Measurements from ENCODE around the gene PDIA5. TPM values are rescaled to one million over a fixed set of nuclear protein-coding genes. Genes with fewer than 3 reads are reported as not detected.

PDIA5 gene
- total RNA-seq, 4 donors from 2014 or later = 12.0 to 21.0 (median 15.8) TPM

- no peak for TF ChIP-seq CTCF (IDR thresholded peaks at IDR 0.05)
- ATAC-seq (ENCODE audit: low FRiP score) (no peak), DNase-seq (ENCODE audit: low spot score) (no peak)
These were observed 90.9 kb downstream of the PDIA5 start for GRCh38 chr3:123157598-123158287.

DNA sequence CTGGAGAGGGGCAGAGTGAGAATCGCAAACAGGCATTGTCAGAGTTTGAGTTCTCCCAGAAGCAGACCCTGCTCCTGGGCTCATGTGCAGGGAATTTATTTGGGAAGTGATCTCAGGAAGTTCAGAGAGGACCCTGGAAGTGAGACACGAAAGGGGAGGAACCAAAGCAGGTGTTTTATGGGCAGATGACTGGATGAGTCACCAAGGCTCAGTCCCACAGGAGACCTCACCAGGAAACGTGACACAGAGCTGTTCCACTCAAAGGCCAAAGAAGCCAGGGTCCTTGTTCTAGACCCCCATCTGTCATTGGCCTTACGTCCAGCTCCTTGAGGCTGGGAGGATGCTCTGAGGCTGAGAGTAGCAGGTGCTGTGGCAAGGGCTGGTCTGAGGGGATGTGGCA lies 91.5 kb downstream of the PDIA5 start:
- ATAC-seq (ENCODE audit: low FRiP score) (no peak), DNase-seq (ENCODE audit: low spot score) (no peak)
- no peak for TF ChIP-seq CTCF (IDR thresholded peaks at IDR 0.05)

DNA sequence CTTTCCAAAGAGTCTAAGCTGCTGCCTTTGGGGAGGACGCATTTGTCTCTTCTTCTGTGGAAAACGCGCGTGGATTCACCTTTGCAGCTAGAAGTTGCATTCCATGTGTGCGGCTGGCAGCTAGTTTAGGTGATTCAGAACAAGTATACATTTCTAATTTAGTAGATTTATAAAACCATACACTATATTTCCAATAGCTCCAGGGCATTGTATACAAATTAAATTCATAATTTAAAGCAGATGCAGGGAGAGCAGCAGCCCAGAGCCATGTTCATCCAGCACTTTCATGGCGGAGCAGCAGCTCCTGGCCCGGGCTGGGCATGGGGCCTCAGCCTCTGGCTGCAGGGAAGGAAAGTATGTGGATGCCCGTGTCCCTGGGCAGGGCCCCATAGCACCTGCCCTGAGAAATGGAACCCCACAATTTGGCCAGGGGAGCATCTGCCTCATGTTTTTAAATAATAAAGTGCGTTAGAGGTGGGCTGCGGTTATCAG lies 92.1 kb downstream of the PDIA5 start:
- ATAC-seq (ENCODE audit: low FRiP score) (no peak), DNase-seq (ENCODE audit: low spot score) (no peak)
- no peak for TF ChIP-seq CTCF (IDR thresholded peaks at IDR 0.05)

DNA sequence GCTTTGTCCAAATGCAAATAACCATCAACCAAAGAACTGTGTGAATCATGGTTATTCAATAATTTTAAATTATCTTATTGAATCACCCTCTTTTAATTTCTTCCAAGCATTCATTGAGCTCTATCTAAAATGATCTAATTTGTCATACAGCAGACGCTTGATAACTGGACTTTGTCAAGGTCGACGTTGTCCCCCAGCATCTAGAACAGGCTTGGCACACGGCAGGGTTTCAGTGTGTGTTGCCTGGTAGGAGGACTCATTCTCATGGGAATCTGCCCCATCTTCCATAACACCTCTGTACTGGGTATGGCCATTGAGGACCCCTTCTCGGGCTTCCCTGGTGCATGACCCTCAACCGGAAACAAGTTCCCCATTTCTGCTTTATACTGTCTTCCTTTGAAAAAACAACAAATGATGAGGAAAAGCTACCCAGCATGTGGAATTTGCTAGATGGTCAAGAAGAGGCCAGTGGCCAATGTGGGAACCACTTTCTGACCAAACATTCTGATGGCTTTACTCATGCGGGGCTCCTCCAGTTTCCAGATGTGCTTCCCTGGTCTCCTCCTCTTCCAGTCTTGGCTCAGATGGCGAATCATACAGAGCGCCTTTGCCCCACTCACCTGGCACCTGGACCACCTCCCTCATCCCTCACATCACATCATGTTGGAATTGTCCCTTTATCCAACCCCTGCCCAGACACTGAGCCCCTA lies 93.3 kb downstream of the PDIA5 start:
- ATAC-seq (ENCODE audit: low FRiP score) (no peak), DNase-seq (ENCODE audit: low spot score) (no peak)
- TF ChIP-seq CTCF (IDR thresholded peaks at IDR 0.05) = no peak

DNA sequence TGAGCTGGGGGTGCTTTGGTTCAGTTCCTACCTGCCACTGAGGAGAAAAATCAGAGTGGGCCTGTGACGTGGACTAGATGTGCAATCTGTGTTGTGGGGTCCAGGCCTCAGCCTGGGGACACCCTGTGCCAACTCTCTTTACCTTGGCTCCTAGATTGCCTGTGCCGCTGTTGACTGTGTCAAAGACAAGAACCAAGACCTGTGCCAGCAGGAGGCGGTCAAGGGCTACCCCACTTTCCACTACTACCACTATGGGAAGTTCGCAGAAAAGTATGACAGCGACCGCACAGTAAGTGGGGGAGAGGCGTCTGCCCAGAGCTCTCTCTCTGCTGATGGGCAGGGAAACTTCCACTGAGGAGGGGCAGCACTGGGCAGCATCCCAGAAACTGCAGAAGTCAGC lies 94.3 kb downstream of the PDIA5 start:
- TF ChIP-seq CTCF (IDR thresholded peaks at IDR 0.05) = no peak
- DNase-seq (ENCODE audit: low spot score) (no peak), ATAC-seq (ENCODE audit: low FRiP score) (no peak)

DNA sequence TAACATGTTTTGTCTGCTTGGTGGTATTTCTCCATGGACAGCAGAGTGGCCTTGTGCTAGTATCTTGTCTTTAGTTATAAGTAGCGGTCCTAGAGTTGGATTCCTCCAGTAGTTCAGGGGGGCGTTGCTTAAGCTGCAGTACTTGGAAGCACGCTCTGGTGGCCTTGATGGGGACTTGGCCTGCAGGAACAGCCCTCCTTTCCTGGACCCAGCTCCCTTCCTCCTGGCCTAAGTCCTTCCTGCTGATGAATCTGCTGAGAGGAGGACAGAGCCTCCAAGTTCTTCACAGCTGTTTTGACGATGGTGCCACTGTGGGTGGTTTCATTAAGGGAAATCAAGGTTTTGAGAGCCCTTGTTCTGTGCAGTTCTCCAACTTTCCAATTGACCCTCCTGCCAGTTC lies 96.3 kb downstream of the PDIA5 start:
- no peak for TF ChIP-seq CTCF (IDR thresholded peaks at IDR 0.05)
- DNase-seq (ENCODE audit: low spot score) (no peak), ATAC-seq (ENCODE audit: low FRiP score) (no peak)

GRCh38 chr3:123165163-123165562 lies 98.3 kb downstream of the PDIA5 start:
- DNase-seq (ENCODE audit: low spot score) (no peak), ATAC-seq (ENCODE audit: low FRiP score) (no peak)
- no peak for TF ChIP-seq CTCF (IDR thresholded peaks at IDR 0.05)
